HG03457 (cell line): ENCODE measurements around the gene LTB.

ENCODE experiments used
- ATAC-seq: cut with Tn5 transposase; IDR thresholded peaks from one replicate; pipeline ENCODE4 v1.9.1; 2021; ENCODE audit warnings: moderate number of reproducible peaks; ENCODE audit not compliant: unreplicated experiment

LTB gene

DNA sequence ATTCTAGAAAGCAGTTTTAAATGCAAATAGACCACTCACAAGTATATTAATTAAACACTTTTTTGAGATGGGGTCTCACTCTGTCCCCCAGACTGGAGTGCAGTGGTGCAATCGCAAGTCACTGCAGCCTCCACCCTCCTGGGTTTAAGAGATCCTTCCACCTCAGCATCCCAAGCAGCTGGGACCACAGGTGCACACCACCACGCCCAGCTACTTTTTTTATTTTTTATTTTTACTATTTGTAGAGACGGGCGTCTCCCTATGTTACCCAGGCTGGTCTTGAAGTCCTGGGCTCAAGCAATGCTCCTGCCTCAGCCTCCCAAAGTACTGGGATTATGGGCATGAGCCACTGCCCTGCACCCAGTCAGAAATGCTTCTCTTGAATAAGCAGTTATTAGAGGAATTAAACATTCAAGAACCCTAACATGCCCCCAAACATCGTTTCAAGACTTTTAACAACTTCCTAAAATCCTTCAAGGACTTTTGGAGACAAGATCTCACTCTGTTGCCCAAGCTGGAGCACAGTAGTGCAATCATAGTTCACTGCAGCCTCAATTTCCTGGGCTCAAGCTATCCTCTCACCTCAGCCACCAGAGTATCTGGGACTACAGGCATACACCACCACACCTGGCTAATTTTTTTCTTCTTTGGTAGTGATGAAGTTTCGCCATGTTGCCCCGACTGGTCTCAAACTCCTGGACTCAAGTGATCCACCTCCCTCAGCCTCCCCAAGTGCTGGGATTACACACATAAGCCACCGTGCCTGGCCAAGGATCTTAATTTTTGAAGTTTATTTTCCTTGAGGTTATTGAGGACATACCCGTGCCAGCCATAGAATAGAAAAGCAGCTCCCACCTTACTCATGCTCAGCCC lies 50.2 kb downstream of the LTB start:
- ATAC-seq: no peak

DNA sequence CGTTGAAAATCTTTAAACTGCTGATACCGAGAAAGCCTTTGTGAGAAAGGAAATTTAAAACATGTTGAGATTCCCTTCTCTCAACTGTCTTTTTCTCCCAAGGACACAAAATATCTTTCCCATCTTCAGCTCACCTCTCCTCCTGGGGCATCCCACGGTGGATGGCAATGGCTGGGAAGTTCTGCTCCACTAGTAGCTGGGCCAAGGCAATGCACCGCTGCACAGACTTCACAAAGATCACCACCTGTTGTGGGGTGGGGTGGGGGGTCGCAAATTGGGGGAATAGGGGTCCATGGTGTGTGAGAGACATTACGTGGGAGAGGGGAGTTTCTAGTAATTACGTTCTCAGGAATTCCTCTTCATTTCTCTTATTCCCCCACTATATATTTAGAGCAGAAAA lies 51.1 kb downstream of the LTB start:
- ATAC-seq: no peak

DNA sequence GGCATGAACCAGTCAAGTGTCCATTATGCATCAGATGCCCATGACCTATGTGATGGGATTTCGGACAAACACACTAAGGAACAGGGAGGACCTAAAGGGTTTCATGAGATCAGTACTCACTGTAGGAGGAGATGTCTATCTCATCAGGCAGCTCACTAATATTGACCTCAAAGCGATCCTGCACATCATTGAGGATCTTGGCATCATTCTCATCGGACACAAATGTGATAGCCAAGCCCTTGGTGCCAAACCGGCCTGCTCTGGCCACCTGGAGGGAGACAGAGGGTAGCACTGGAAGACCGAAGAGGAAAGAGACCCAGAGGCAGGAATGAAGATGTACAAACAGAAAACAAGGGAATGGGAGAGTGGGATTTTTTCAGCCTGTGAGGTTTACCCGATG lies 51.6 kb downstream of the LTB start:
- no peak for ATAC-seq
